Measurements from ENCODE around the gene MGAT4A. TPM values are rescaled to one million over a fixed set of nuclear protein-coding genes. Genes with fewer than 3 reads are reported as not detected.
A peak's percentile ranks its signal among the peaks of the same experiment; 100 is the strongest.
"Not testable (repeated sequence)": the region's sequence is repeated elsewhere in the genome, so short reads cannot be mapped to it uniquely, and the experiment has no call there.

MGAT4A gene
- total RNA-seq, 2 experiments from 2014 or later: 71.9 to 76.7 TPM

DNA sequence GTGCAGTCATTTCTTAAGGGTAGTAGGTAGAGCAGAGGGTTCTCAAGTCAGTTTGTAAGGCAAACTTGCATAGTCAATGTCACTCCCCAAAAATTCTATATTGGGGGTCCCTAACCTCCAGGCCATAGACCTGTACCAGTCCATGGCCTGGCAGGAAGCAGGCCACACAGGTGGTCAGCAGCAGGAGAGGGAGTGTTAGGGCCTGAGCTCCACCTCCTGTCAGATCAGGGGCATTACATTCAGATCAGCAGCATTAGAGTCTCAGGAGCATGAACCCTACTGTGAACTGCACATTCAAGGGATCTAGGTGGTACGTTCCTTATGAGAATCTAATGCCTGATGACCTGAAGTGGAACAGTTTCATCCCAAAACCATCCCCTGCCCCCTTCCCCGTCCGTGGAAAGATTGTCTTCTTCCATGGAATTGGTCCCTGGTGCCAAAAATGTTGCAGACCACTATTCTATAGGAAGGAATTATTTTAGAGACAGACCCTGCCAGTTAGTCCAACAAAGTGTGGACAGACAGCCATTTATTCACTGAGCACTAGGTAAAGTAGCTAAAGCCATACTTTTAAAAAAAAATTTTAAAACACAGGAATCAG lies 129.3 kb downstream of the MGAT4A start:
- Mint-ChIP-seq H3K27me3 (no peaks in the 10 kb centered on the region), H3K27ac (no peak overlapping the region), H3K9me3 (no peaks in the 10 kb centered on the region), H3K4me3 (no peak overlapping the region), H3K36me3 (peaks cover 20% of the 10 kb centered on the region), H3K4me1 (ENCODE audit: low read depth) (peaks cover 29% of the 10 kb centered on the region)
- intact Hi-C loops (cut with micrococcal nuclease): loop anchor here (1.0 kb wide), 2 partner anchors 32 to 188 kb away; no protein-coding TSS in a partner anchor
- CTCF ChIA-PET: interaction anchor here (0.6 to 2.1 kb wide), 3 partner anchors 33 to 189 kb away, joined by 3 to 14 read pairs (median 4); no protein-coding TSS in a partner anchor
- POLR2A ChIA-PET: interaction anchor here (0.7 kb wide), 1 partner anchor 195 kb away, joined by 3 read pairs; no protein-coding TSS in a partner anchor
- DNase-seq: no peak

DNA sequence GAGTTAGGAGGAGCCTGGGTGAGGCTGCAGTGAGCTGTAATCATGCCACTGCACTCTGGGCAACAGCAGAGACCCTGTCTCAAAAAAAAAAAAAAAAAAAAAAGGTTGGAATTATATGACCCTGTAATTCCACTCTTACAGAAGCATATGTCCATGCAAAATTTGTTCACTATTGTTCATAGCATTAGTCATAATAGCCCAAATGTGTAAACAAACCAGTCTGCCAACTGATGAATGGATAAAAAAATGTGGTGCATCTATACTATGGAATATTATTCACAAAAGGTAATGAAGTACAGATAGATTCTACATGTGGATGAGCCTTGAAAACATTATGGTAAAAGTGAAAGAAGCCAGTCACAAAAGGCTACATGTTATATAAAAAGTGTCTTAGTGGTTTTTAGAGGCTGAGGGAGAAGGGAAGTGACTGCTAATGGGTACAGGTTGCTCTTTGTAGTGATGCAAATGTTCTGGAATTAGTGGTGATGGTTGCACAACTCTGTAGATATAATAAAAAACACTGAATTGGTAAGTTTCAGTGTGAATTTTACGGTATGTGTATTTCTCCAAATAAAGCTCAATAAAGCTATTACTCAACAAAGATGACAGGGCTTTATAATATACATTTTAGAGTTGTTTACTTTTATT lies 132.0 kb downstream of the MGAT4A start:
- Mint-ChIP-seq H3K9me3 (peaks cover 4% of the 10 kb centered on the region), H3K27me3 (no peaks in the 10 kb centered on the region), H3K27ac (peak overlapping the region; percentile 15), H3K4me3 (no peak overlapping the region), H3K36me3 (peaks cover 32% of the 10 kb centered on the region), H3K4me1 (ENCODE audit: low read depth) (peaks cover 5% of the 10 kb centered on the region)
- DNase-seq: no peak
- POLR2A ChIA-PET: no interaction called here
- CTCF ChIA-PET: interaction anchor here (0.6 kb wide), 1 partner anchor 43 kb away, joined by 5 read pairs; no protein-coding TSS in a partner anchor
- intact Hi-C loops (cut with micrococcal nuclease): no loop called here

DNA sequence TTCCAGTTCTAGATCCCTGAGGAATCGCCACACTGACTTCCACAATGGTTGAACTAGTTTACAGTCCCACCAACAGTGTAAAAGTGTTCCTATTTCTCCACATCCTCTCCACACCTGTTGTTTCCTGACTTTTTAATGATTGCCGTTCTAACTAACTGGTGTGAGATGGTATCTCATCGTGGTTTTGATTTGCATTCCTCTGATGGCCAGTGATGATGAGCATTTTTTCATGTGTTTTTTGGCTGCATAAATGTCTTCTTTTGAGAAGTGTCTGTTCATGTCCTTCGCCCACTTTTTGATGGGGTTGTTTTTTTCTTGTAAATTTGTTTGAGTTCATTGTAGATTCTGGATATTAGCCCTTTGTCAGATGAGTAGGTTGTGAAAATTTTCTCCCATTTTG lies 136.3 kb downstream of the MGAT4A start:
- H3K9me3 Mint-ChIP-seq; H3K4me3 Mint-ChIP-seq; H3K4me1 Mint-ChIP-seq (ENCODE audit: low read depth); CTCF ChIA-PET; intact Hi-C loops (cut with micrococcal nuclease); POLR2A ChIA-PET; DNase-seq; H3K27me3 Mint-ChIP-seq; H3K27ac Mint-ChIP-seq: not testable (repeated sequence)
- H3K36me3 Mint-ChIP-seq: peaks cover 38% of the 10 kb centered on the region

DNA sequence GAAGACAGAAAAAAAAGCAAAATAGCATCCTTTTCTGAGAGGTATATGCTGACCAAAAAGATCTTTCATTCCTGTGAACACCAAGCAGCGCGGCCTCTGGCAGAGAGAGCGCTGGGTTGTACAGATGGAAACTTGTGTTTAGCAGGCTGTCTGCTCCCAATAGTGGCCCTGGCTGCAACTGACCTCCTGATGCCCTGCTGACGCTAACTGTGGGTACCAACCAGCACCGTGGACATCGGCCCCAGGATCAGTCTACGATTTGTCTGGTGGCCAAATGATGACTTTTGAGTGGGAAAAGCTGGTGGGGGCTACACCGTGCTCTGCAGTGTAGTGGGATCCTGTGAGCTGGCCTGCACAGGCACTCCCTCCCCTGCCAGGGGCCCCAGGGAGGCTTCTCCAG lies 138.4 kb downstream of the MGAT4A start:
- H3K27ac Mint-ChIP-seq: no peak overlapping the region
- no peaks in the 10 kb centered on the region for H3K27me3 Mint-ChIP-seq
- no peak for DNase-seq
- H3K4me1 Mint-ChIP-seq (ENCODE audit: low read depth): no peaks in the 10 kb centered on the region
- CTCF ChIA-PET: interaction anchor here (2.7 kb wide), 1 partner anchor 24 kb away, joined by 9 read pairs; no protein-coding TSS in a partner anchor
- H3K4me3 Mint-ChIP-seq: no peak overlapping the region
- intact Hi-C loops (cut with micrococcal nuclease): no loop called here
- POLR2A ChIA-PET: no interaction called here
- H3K36me3 Mint-ChIP-seq: peaks cover 33% of the 10 kb centered on the region
- peaks cover 9% of the 10 kb centered on the region for H3K9me3 Mint-ChIP-seq

DNA sequence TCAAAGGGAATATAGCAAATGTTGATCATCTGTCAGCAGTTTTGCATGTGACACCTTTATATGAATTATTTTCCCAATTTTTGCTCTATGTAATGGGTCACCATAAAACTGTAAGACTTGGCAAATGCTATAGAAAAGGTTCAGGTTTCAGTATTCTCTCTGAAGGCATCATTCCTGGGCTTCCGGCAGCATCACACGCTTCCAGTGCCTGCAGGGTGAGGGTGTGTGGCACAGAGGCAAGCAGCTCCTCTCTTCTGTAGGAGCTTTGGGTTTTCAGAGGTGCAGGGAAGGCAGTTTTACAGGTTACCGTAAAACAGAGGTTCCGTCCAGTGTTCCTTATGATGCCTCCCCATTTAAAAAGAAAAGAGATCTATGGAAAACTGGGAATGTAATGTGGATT lies 141.4 kb downstream of the MGAT4A start:
- Mint-ChIP-seq H3K27ac (no peak overlapping the region), H3K4me1 (ENCODE audit: low read depth) (no peaks in the 10 kb centered on the region), H3K27me3 (no peaks in the 10 kb centered on the region), H3K4me3 (no peak overlapping the region), H3K36me3 (peaks cover 28% of the 10 kb centered on the region), H3K9me3 (peaks cover 7% of the 10 kb centered on the region)
- intact Hi-C loops (cut with micrococcal nuclease): no loop called here
- CTCF ChIA-PET: interaction anchor here (1.8 kb wide), 1 partner anchor 21 kb away, joined by 6 read pairs; no protein-coding TSS in a partner anchor
- no peak for DNase-seq
- POLR2A ChIA-PET: no interaction called here

DNA sequence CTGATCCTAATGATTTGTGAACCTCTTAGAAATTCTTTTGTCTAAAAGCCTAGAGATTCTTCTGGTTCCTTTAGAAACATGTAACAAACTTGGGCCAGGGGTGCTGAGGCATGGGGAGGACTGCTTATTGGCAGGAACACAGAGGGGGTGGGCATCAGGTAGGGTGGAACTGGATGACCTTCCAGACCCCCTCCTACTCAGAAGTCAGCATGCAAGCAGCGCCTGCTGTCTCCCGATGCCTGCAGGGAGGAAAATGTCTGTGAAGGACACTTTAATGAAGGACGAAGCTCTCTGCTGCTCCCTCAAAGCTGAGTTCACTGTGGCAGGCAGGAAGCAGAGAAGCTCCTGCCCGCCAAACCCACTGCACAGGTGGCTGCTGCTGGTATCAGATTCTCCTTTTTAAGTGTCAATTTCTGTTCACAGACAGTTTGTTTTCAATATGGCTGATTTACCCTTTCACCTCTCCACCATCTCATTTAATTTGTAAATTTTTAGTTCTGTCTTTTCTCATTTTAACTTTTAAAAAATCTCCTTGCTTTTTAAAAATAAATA lies 142.0 kb downstream of the MGAT4A start:
- POLR2A ChIA-PET: no interaction called here
- intact Hi-C loops (cut with micrococcal nuclease): no loop called here
- Mint-ChIP-seq H3K9me3 (peaks cover 5% of the 10 kb centered on the region), H3K36me3 (peaks cover 24% of the 10 kb centered on the region), H3K27ac (no peak overlapping the region), H3K4me3 (no peak overlapping the region), H3K4me1 (ENCODE audit: low read depth) (no peaks in the 10 kb centered on the region), H3K27me3 (no peaks in the 10 kb centered on the region)
- no peak for DNase-seq
- CTCF ChIA-PET: interaction anchor here (1.8 kb wide), 1 partner anchor 20 kb away, joined by 6 read pairs; no protein-coding TSS in a partner anchor

GRCh38 chr2:98586551-98587140 lies 144.3 kb downstream of the MGAT4A start:
- no peaks in the 10 kb centered on the region for H3K27me3 Mint-ChIP-seq
- no peak overlapping the region for H3K4me3 Mint-ChIP-seq
- CTCF ChIA-PET: interaction anchor here (2.8 kb wide), 1 partner anchor 18 kb away, joined by 11 read pairs; no protein-coding TSS in a partner anchor
- DNase-seq: no peak
- H3K4me1 Mint-ChIP-seq (ENCODE audit: low read depth): no peaks in the 10 kb centered on the region
- no peaks in the 10 kb centered on the region for H3K9me3 Mint-ChIP-seq
- intact Hi-C loops (cut with micrococcal nuclease): no loop called here
- H3K27ac Mint-ChIP-seq: no peak overlapping the region
- POLR2A ChIA-PET: no interaction called here
- peaks cover 15% of the 10 kb centered on the region for H3K36me3 Mint-ChIP-seq

GRCh38 chr2:98585386-98585785 lies 145.5 kb downstream of the MGAT4A start:
- Mint-ChIP-seq H3K9me3 (no peaks in the 10 kb centered on the region), H3K27me3 (no peaks in the 10 kb centered on the region), H3K27ac (no peak overlapping the region), H3K36me3 (peaks cover 13% of the 10 kb centered on the region), H3K4me1 (ENCODE audit: low read depth) (no peaks in the 10 kb centered on the region), H3K4me3 (no peak overlapping the region)
- ChIA-PET CTCF (interaction anchor here (0.6 to 2.8 kb wide), 5 partner anchors 12 to 847 kb away, joined by 3 to 11 read pairs (median 3); no protein-coding TSS in a partner anchor), POLR2A (interaction anchor here (0.6 kb wide), 1 partner anchor 825 kb away, joined by 3 read pairs; no protein-coding TSS in a partner anchor)
- no peak for DNase-seq
- intact Hi-C loops (cut with micrococcal nuclease): no loop called here

- ChIA-PET POLR2A (no interaction called here), CTCF (interaction anchor here (0.9 kb wide), 1 partner anchor 15 kb away, joined by 3 read pairs; no protein-coding TSS in a partner anchor)
- Mint-ChIP-seq H3K9me3 (no peaks in the 10 kb centered on the region), H3K27me3 (no peaks in the 10 kb centered on the region), H3K36me3 (peaks cover 15% of the 10 kb centered on the region), H3K27ac (no peak overlapping the region), H3K4me3 (no peak overlapping the region), H3K4me1 (ENCODE audit: low read depth) (no peaks in the 10 kb centered on the region)
- intact Hi-C loops (cut with micrococcal nuclease): no loop called here
- no peak for DNase-seq
Measured at GRCh38 chr2:98583816-98584618, 146.9 kb downstream of the MGAT4A start.

DNA sequence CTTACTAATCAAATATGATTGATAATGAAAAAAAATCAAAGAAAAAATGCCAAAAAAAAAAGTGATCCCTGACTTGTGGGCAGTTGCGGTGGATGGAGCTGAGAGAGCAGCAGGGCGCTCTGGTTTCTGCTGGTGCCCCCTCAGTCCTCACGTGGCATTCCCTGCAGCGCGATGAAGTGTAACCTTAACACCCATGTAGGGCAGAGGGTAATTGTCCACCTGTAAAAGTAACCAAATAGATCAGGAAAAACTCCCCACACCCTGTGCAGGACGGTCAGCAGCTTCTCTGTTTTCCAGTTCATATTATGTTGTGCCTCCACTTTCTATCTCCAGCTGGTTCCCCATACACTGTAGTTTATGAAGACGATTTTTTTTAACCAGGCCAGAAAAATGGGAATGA lies 147.7 kb downstream of the MGAT4A start:
- Mint-ChIP-seq H3K9me3 (no peaks in the 10 kb centered on the region), H3K36me3 (peaks cover 15% of the 10 kb centered on the region), H3K4me1 (ENCODE audit: low read depth) (no peaks in the 10 kb centered on the region), H3K27me3 (no peaks in the 10 kb centered on the region), H3K27ac (no peak overlapping the region), H3K4me3 (no peak overlapping the region)
- no peak for DNase-seq
- intact Hi-C loops (cut with micrococcal nuclease): no loop called here
- CTCF ChIA-PET: interaction anchor here (0.9 kb wide), 1 partner anchor 15 kb away, joined by 3 read pairs; no protein-coding TSS in a partner anchor
- POLR2A ChIA-PET: no interaction called here

- ChIA-PET CTCF (interaction anchor here (0.8 kb wide), 1 partner anchor 483 kb away, joined by 3 read pairs; no protein-coding TSS in a partner anchor), POLR2A (no interaction called here)
- H3K36me3 Mint-ChIP-seq: peaks cover 22% of the 10 kb centered on the region
- H3K4me1 Mint-ChIP-seq (ENCODE audit: low read depth): no peaks in the 10 kb centered on the region
- H3K27ac Mint-ChIP-seq: no peak overlapping the region
- H3K4me3 Mint-ChIP-seq: no peak overlapping the region
- H3K27me3 Mint-ChIP-seq: no peaks in the 10 kb centered on the region
- no peak for DNase-seq
- intact Hi-C loops (cut with micrococcal nuclease): no loop called here
- H3K9me3 Mint-ChIP-seq: no peaks in the 10 kb centered on the region
Measured at GRCh38 chr2:98582523-98582922, 148.4 kb downstream of the MGAT4A start.
